Measurements from ENCODE around the gene SUSD2. TPM values are rescaled to one million over a fixed set of nuclear protein-coding genes. Genes with fewer than 3 reads are reported as not detected.
A peak's percentile ranks its signal among the peaks of the same experiment; 100 is the strongest.

The SUSD2 gene
- total and polyA plus RNA-seq, 2 of the 8 experiments (the other 6 are each of a cell fraction or from before 2014, with no cell fraction given), result 2.0 to 4.8 TPM

DNA sequence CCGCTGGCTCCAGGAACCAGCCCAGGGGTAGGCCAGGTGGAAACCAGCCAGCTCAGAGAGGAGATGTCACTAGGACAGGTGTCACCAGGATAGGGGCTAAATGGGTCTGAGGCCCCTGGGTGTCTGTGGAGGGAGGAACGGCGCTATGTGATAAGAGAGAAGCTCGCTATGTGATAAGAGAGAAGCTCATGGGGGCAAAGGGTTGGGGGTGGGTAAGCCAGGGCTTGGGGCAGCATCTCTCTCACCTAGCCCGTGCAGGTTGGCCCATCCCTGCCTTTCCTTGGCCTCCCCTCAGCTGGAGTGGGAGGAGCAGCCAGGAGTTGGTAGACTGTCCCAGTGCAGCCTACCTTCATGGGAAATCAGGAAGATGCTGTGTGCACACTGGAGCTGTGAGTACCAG, 26.5 kb upstream of the SUSD2 start:
- FAIRE-seq (no peak), DNase-seq (ENCODE audit: low read depth in 1 of 2, low spot score in 2 of 2) (no peak)
- Histone ChIP-seq H2BK120ac (replicated peaks; ENCODE audit: low read depth, low read length) (no peak overlapping the region), H2AFZ (ENCODE audit: low read length) (no peak overlapping the region), H3K79me1 (ENCODE audit: low read depth, low read length) (no peaks in the 10 kb centered on the region), H3K27ac (ENCODE audit: low read depth, low read length) (no peak overlapping the region), H2BK5ac (ENCODE audit: low read depth, low read length) (no peak overlapping the region), H3K9me3 (ENCODE audit: insufficient read depth in 2 of 2, low read depth in 1 of 2, low read length in 1 of 2) (no peaks in the 10 kb centered on the region), H2BK15ac (ENCODE audit: low read length) (no peak overlapping the region), H2BK12ac (ENCODE audit: low read depth, low read length) (no peak overlapping the region), H3K27me3 (replicated peaks in 1 of 4; ENCODE audit: control insufficient read depth in 3 of 4, extremely low read depth in 1 of 4, insufficient read depth in 3 of 4, low read length in 3 of 4) (peaks cover 0 to 6% (median 1%) of the 10 kb centered on the region in 4 experiments; a peak in 3 of 7 replicates), H3K23ac (ENCODE audit: insufficient read length) (no peak overlapping the region), H3K14ac (ENCODE audit: insufficient read length) (no peak overlapping the region), H4K8ac (ENCODE audit: extremely low read depth, insufficient read depth, low read length) (no peak overlapping the region), H3K18ac (ENCODE audit: extremely low read depth, low read length) (no peak overlapping the region), H3K79me2 (ENCODE audit: control insufficient read depth in 1 of 2, insufficient read depth in 2 of 2, low read length in 2 of 2) (no peaks in the 10 kb centered on the region), H3K4ac (replicated peaks; ENCODE audit: insufficient read length, low read depth, low read length) (peak overlapping the region; percentile 54), H3K36me3 (ENCODE audit: control insufficient read depth in 2 of 4, insufficient read depth in 4 of 4, low read length in 3 of 4) (no peaks in the 10 kb centered on the region), H2AK5ac (ENCODE audit: low read depth, low read length) (0 out of 2 replicates have a peak overlapping the region, but pooled peaks have one; percentile 4), H3K4me2 (ENCODE audit: insufficient read depth in 1 of 2, low read depth in 2 of 2, low read length in 2 of 2) (peak overlapping the region; percentile 75 to 96; a peak in 2 of 4 replicates), H3K23me2 (ENCODE audit: low read depth, low read length) (peaks cover 10% of the 10 kb centered on the region), H2BK20ac (ENCODE audit: low read length) (no peak overlapping the region), H4K5ac (ENCODE audit: insufficient read length, low read depth, low read length) (no peak overlapping the region), H3K4me3 (ENCODE audit: extremely low read depth in 1 of 4, insufficient read depth in 2 of 4, low read depth in 3 of 4, low read length in 4 of 4) (no peak overlapping the region), H4K91ac (replicated peaks; ENCODE audit: insufficient read length, low read length) (no peak overlapping the region), H4K20me1 (replicated peaks in 1 of 2; ENCODE audit: control insufficient read depth in 1 of 2, insufficient read depth in 2 of 2, low read length in 2 of 2) (peaks cover 5 to 7% of the 10 kb centered on the region in 2 experiments), H3K4me1 (replicated peaks in 1 of 4; ENCODE audit: control insufficient read depth in 3 of 4, insufficient read depth in 4 of 4, low read length in 3 of 4) (peaks cover 0 to 22% (median 11%) of the 10 kb centered on the region in 4 experiments; a peak in 6 of 7 replicates), H3K9ac (replicated peaks in 1 of 4; ENCODE audit: extremely low read depth in 1 of 4, low read depth in 3 of 4, low read length in 3 of 4) (no peak overlapping the region), H3K56ac (replicated peaks; ENCODE audit: insufficient read length, low read depth, low read length) (no peak overlapping the region)
- POLR2A ChIA-PET (ENCODE audit: partially characterized antibody), result interaction anchor here (2.5 kb wide), 1 partner anchor 8 kb away, joined by 12 read pairs; no protein-coding TSS in a partner anchor
- TF ChIP-seq GABPA (IDR thresholded peaks at IDR 0.05; ENCODE audit: borderline replicate concordance, insufficient read depth, low read length) (no peak), SIN3A (conservative IDR thresholded peaks at IDR 0.05 in 1 of 2, IDR thresholded peaks at IDR 0.05 in 1 of 2; ENCODE audit: low read depth in 1 of 2, low read length in 2 of 2) (no peak), BRCA1 (IDR thresholded peaks at IDR 0.05; ENCODE audit: low read depth, low read length) (no peak), TBP (IDR thresholded peaks at IDR 0.05; ENCODE audit: low read depth, low read length) (no peak), SUZ12 (IDR thresholded peaks at IDR 0.05; ENCODE audit: low read length) (no peak)
- 85% methylated on average over 5 of the region's 5 CpGs; no CpG with 5 or more reads in 1 of the 2 experiments for WGBS, 2 experiments (ENCODE audit: extremely low coverage in 1 of 2, insufficient coverage in 1 of 2, insufficient read length in 1 of 2, insufficient replicate concordance in 2 of 2, low coverage in 1 of 2, low lambda C conversion rate in 2 of 2, missing lambda C conversion rate in 1 of 2)
- CTCF ChIA-PET (ENCODE audit: partially characterized antibody), result interaction anchor here (0.7 to 10.9 kb wide), 15 partner anchors 8 to 297 kb away, joined by 3 to 301 read pairs (median 14); partner anchors contain the start of genes SLC2A11 and SUSD2
